Endodermal cell (in vitro differentiated cells): Measurements from ENCODE around the gene HRH2. TPM values are rescaled to one million over a fixed set of nuclear protein-coding genes. Genes with fewer than 3 reads are reported as not detected.

Source experiments
- DNase-seq: peaks from one replicate; pipeline ENCODE4 v3.0.0-alpha.2; 2017
- H3K27ac ChIP-seq: 2 replicates; pipeline ENCODE4 v1.5.1; 2013; ENCODE audit warnings: mild to moderate bottlenecking, low read depth, low read length, moderate library complexity
- H3K27me3 ChIP-seq: 2 replicates; pipeline ENCODE4 v1.6.1; 2013; ENCODE audit warnings: mild to moderate bottlenecking, low read length, moderate library complexity; ENCODE audit not compliant: insufficient read depth, control insufficient read depth, poor library complexity, severe bottlenecking
- H3K36me3 ChIP-seq: 2 replicates; pipeline ENCODE4 v1.7.0; 2013; ENCODE audit warnings: mild to moderate bottlenecking, low read length, moderate library complexity; ENCODE audit not compliant: control insufficient read depth, insufficient read depth
- H3K4me1 ChIP-seq: one replicate; pipeline ENCODE4 v1.7.0; 2013; ENCODE audit warnings: low read length; ENCODE audit not compliant: control insufficient read depth, insufficient read depth
- H3K4me3 ChIP-seq: 2 replicates; pipeline ENCODE4 v1.5.1; 2013; ENCODE audit warnings: mild to moderate bottlenecking, low read length, moderate library complexity
- H3K9ac ChIP-seq: 2 replicates; pipeline ENCODE4 v1.6.1; 2013; ENCODE audit warnings: mild to moderate bottlenecking, low read length, moderate library complexity; ENCODE audit not compliant: poor library complexity, severe bottlenecking; ENCODE audit errors: extremely low read depth
- H3K9me3 ChIP-seq: 2 replicates; pipeline ENCODE4 v1.6.1; 2013; ENCODE audit warnings: mild to moderate bottlenecking, low read length, moderate library complexity; ENCODE audit not compliant: control insufficient read depth
- H3K27ac Mint-ChIP-seq: 2 replicates; pipeline ENCODE4 v1.8.0; 2020; ENCODE audit warnings: mixed read lengths
- H3K27me3 Mint-ChIP-seq: 2 replicates; pipeline ENCODE4 v1.8.0; 2021; ENCODE audit warnings: mild to moderate bottlenecking, mixed read lengths; ENCODE audit not compliant: insufficient read depth
- H3K36me3 Mint-ChIP-seq: 2 replicates; pipeline ENCODE4 v1.8.0; 2020; ENCODE audit warnings: low read depth, mixed read lengths
- H3K4me1 Mint-ChIP-seq: 2 replicates; pipeline ENCODE4 v1.8.0; 2020; ENCODE audit warnings: mixed read lengths
- H3K4me3 Mint-ChIP-seq: 2 replicates; pipeline ENCODE4 v1.8.0; 2020; ENCODE audit warnings: mild to moderate bottlenecking, moderate library complexity, mixed read lengths
- H3K9me3 Mint-ChIP-seq: 2 replicates; pipeline ENCODE4 v1.8.0; 2020; ENCODE audit warnings: mild to moderate bottlenecking, mixed read lengths
- WGBS, 2 experiments: methylation state at CpG; one replicate each; pipeline versions ENCODE4 v1.1.5 to v1.1.7; 2013; ENCODE audit warnings: missing lambda C conversion rate in 2 of 2, mixed read lengths in 1 of 2; ENCODE audit not compliant: insufficient coverage in 1 of 2, insufficient read length in 1 of 2; 5-methylcytosine and 5-hydroxymethylcytosine counted together
- total RNA-seq, 2 donors: library from RNA; stranded (reverse); fragmentation: NEBNext Ultra II Directional in 1 of 2; extraction: Animal tissue kit (Norgen Biotek cat#: 25700) in 1 of 2; gene quantifications; 2 replicates in 1 of 2; 3 replicates in 1 of 2; pipeline ENCODE4 v1.2.1, GENCODE V29; 2021
- TF ChIP-seq, protein P1 (sequence below): fragments of 200-600 bp; sonication (generic); conservative IDR thresholded peaks from 2 replicates; pipeline ENCODE4 v1.5.0; 2021; ENCODE audit warnings: antibody characterized with exemption, mild to moderate bottlenecking

HRH2 gene
- total RNA-seq, 2 donors from 2014 or later, result 2.1 to 3.3 TPM

- Mint-ChIP-seq H3K27ac (no peak overlapping the region), H3K4me1 (no peaks in the 10 kb centered on the region), H3K36me3 (no peaks in the 10 kb centered on the region), H3K9me3 (peaks cover 5% of the 10 kb centered on the region), H3K4me3 (no peak overlapping the region), H3K27me3 (no peaks in the 10 kb centered on the region)
- Histone ChIP-seq H3K27me3 (no peaks in the 10 kb centered on the region), H3K27ac (no peak overlapping the region), H3K9ac (no peak overlapping the region), H3K36me3 (no peaks in the 10 kb centered on the region), H3K9me3 (no peaks in the 10 kb centered on the region), H3K4me1 (no peaks in the 10 kb centered on the region), H3K4me3 (no peak overlapping the region)
- 84 to 90% methylated on average over 4 to 5 of the region's 5 CpGs for WGBS, 2 experiments
- DNase-seq, result no peak
- TF ChIP-seq, protein P1, sequence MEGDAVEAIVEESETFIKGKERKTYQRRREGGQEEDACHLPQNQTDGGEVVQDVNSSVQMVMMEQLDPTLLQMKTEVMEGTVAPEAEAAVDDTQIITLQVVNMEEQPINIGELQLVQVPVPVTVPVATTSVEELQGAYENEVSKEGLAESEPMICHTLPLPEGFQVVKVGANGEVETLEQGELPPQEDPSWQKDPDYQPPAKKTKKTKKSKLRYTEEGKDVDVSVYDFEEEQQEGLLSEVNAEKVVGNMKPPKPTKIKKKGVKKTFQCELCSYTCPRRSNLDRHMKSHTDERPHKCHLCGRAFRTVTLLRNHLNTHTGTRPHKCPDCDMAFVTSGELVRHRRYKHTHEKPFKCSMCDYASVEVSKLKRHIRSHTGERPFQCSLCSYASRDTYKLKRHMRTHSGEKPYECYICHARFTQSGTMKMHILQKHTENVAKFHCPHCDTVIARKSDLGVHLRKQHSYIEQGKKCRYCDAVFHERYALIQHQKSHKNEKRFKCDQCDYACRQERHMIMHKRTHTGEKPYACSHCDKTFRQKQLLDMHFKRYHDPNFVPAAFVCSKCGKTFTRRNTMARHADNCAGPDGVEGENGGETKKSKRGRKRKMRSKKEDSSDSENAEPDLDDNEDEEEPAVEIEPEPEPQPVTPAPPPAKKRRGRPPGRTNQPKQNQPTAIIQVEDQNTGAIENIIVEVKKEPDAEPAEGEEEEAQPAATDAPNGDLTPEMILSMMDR, result no peak
Observed at GRCh38 chr5:175627005-175627404, 30.9 kb upstream of the HRH2 start.

GRCh38 chr5:175627739-175628138 lies 30.1 kb upstream of the HRH2 start:
- Histone ChIP-seq H3K36me3 (no peaks in the 10 kb centered on the region), H3K4me3 (no peak overlapping the region), H3K27me3 (no peaks in the 10 kb centered on the region), H3K9ac (no peak overlapping the region), H3K4me1 (no peaks in the 10 kb centered on the region), H3K27ac (no peak overlapping the region), H3K9me3 (no peaks in the 10 kb centered on the region)
- 93 to 100% methylated on average over 2 to 4 of the region's 4 CpGs for WGBS, 2 experiments
- TF ChIP-seq, protein P1, result no peak
- no peaks in the 10 kb centered on the region for H3K36me3 Mint-ChIP-seq
- H3K27me3 Mint-ChIP-seq, result no peaks in the 10 kb centered on the region
- DNase-seq, result no peak
- H3K4me1 Mint-ChIP-seq, result no peaks in the 10 kb centered on the region
- no peak overlapping the region for H3K4me3 Mint-ChIP-seq
- H3K9me3 Mint-ChIP-seq, result peaks cover 5% of the 10 kb centered on the region
- no peak overlapping the region for H3K27ac Mint-ChIP-seq

DNA sequence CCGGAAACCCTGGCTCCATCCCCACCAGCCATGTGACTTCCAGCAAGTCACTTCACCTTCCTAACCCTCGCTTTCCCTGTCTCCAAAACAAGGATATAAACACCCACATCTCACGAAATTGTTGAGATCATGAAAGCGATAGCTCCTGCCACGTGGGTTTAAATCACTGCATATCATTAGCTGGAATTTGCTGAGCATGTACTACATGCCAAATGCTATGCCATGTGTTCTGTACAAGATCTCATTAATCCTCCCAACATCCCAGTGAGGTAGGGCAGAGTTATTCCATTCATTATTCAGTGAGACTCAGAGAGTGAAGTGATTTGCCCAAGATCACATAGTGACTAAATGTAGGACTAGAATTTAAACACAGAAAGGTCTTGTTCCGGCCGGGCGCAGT lies 29.2 kb upstream of the HRH2 start:
- no peak overlapping the region for H3K4me3 Mint-ChIP-seq
- 87 to 92% methylated on average over 7 to 8 of the region's 8 CpGs for WGBS, 2 experiments

More for the DNA sequence above, 29.2 kb upstream of the HRH2 start:
- no peak overlapping the region for H3K27ac ChIP-seq
- Mint-ChIP-seq H3K4me1 (peaks cover 8% of the 10 kb centered on the region), H3K9me3 (peaks cover 2% of the 10 kb centered on the region), H3K27me3 (no peaks in the 10 kb centered on the region), H3K36me3 (no peaks in the 10 kb centered on the region), H3K27ac (no peak overlapping the region)
- no peak for DNase-seq
- H3K36me3 ChIP-seq, result no peaks in the 10 kb centered on the region
- no peaks in the 10 kb centered on the region for H3K9me3 ChIP-seq
- H3K4me1 ChIP-seq, result no peaks in the 10 kb centered on the region
- H3K4me3 ChIP-seq, result no peak overlapping the region
- TF ChIP-seq, protein P1, result no peak
- no peaks in the 10 kb centered on the region for H3K27me3 ChIP-seq
- no peak overlapping the region for H3K9ac ChIP-seq
